ENCODE data around the gene NTN1. TPM values are rescaled to one million over a fixed set of nuclear protein-coding genes. Genes with fewer than 3 reads are reported as not detected.
"Not testable (repeated sequence)": the region's sequence is repeated elsewhere in the genome, so short reads cannot be mapped to it uniquely, and the experiment has no call there.

NTN1 gene
- total RNA-seq, 1 donor from 2014 or later = under 0.01 TPM

DNA sequence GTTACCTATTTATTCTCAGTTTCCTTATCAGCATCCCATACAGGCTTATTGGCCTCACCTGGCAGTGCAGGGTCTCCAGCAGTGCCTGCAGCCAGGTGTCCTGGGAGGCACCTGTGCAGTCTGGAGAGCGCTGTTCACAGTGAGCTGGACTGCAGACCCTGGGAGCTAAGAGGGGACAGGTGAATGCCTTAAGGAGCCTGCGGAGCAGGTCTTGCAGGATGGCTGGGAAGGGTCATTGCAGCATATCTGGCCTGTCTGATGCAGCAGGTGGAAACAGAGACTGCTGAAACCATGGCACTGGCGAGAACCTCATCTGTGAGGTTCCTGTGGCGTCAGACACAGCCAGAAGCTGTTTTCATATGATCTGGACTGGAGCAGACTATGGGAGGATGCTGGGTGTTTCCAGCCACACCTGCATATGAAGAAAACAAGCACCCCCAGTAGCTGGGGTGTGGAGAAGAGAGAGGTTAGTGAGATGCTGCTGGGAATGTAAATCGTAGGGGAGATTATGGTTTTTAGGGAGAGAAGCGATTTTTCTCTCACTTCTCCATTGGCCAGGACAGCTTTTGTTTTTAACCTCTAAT lies 77.0 kb downstream of the NTN1 start:
- TF ChIP-seq, protein P1, sequence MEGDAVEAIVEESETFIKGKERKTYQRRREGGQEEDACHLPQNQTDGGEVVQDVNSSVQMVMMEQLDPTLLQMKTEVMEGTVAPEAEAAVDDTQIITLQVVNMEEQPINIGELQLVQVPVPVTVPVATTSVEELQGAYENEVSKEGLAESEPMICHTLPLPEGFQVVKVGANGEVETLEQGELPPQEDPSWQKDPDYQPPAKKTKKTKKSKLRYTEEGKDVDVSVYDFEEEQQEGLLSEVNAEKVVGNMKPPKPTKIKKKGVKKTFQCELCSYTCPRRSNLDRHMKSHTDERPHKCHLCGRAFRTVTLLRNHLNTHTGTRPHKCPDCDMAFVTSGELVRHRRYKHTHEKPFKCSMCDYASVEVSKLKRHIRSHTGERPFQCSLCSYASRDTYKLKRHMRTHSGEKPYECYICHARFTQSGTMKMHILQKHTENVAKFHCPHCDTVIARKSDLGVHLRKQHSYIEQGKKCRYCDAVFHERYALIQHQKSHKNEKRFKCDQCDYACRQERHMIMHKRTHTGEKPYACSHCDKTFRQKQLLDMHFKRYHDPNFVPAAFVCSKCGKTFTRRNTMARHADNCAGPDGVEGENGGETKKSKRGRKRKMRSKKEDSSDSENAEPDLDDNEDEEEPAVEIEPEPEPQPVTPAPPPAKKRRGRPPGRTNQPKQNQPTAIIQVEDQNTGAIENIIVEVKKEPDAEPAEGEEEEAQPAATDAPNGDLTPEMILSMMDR (IDR thresholded peaks at IDR 0.05; ENCODE audit: insufficient read depth, low read length, severe bottlenecking) = no peak
- Histone ChIP-seq H3K27me3 (ENCODE audit: control insufficient read depth, insufficient read depth, low read length) (no peaks in the 10 kb centered on the region), H3K4me3 (ENCODE audit: low read depth, low read length) (no peak overlapping the region), H3K36me3 (ENCODE audit: control insufficient read depth, insufficient read depth, low read length) (no peaks in the 10 kb centered on the region)
- DNase-seq (ENCODE audit: low read depth) (no peak), FAIRE-seq (peak; percentile 13)

DNA sequence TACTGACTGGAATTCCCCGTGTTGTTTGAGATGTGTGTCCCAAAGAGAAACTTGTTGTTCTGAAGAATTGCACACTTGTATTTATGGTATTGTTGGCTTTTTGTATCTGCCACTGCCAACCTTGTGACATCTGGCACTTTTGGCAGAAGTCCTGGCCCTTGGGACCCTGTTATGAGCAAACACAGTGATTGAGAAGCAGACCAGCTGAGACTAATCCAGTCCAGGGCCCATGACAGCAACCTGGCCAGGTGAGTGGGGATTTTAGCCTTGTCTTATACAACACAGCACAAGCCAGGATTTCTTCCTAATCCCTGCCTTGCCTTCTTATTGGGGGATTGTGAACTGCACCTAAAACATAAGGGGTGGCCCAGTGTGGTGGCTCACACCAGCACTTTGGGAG lies 80.0 kb downstream of the NTN1 start:
- Histone ChIP-seq H3K27me3 (ENCODE audit: control insufficient read depth, insufficient read depth, low read length) (no peaks in the 10 kb centered on the region), H3K36me3 (ENCODE audit: control insufficient read depth, insufficient read depth, low read length) (no peaks in the 10 kb centered on the region), H3K4me3 (ENCODE audit: low read depth, low read length) (no peak overlapping the region)
- FAIRE-seq (no peak), DNase-seq (ENCODE audit: low read depth) (no peak)
- TF ChIP-seq, protein P1 (IDR thresholded peaks at IDR 0.05; ENCODE audit: insufficient read depth, low read length, severe bottlenecking) = no peak

DNA sequence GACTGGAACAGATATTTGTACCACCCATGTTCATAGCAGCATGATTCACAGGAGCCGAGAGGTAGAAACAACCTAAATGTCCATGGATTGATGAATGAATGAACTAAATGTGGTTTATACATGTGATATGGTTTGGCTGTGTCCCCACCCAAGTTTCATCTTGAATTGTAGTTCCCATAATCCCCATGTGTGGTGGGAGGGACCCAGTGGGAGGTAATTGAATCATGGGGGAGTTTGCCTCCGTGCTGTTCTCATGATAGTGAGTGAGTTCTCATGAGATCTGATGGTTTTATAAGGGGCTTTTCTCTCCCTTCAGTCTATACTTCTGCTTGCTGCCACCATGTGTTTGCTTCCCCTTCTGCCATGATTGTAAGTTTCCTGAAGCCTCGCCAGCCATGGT lies 81.9 kb downstream of the NTN1 start:
- not testable (repeated sequence) for DNase-seq (ENCODE audit: low read depth); H3K4me3 ChIP-seq (ENCODE audit: low read depth, low read length); H3K36me3 ChIP-seq (ENCODE audit: control insufficient read depth, insufficient read depth, low read length); H3K27me3 ChIP-seq (ENCODE audit: control insufficient read depth, insufficient read depth, low read length); FAIRE-seq

DNA sequence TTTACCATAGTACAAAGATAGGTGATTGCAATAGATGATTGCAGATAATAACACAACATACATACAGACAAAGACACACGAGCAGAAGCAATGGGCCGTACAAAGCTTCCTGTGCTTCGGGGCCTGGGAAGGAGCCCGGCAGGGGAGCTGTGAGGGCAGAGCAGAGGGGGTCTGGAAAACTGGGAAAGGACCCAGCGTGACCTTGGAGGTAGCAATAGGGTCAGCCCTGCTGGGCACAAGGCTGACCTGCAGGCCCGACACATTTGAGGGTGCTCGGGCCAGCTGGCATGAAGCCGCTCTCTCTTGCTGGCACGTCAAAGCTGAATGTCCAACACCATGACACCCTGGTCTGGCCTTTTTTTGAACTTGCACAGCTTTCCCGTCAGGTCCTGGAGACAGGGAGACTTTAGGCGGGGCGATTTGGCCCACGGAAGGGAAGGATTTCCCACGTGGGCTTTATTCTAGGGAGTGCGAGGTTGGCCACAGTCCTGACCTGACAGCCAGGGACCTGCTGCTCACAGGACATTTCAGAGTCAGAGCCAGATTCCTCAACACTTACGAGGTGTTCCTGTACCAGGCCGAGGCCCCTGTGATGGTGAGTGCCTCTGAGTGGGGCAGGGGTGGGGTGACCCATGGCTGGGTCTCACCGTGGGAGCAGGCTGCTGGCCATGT lies 83.2 kb downstream of the NTN1 start:
- TF ChIP-seq, protein P1 (IDR thresholded peaks at IDR 0.05; ENCODE audit: insufficient read depth, low read length, severe bottlenecking) = no peak
- no peak overlapping the region for H3K4me3 ChIP-seq (ENCODE audit: low read depth, low read length)
- DNase-seq (ENCODE audit: low read depth) = no peak
- no peaks in the 10 kb centered on the region for H3K27me3 ChIP-seq (ENCODE audit: control insufficient read depth, insufficient read depth, low read length)
- FAIRE-seq = no peak
- no peaks in the 10 kb centered on the region for H3K36me3 ChIP-seq (ENCODE audit: control insufficient read depth, insufficient read depth, low read length)

DNA sequence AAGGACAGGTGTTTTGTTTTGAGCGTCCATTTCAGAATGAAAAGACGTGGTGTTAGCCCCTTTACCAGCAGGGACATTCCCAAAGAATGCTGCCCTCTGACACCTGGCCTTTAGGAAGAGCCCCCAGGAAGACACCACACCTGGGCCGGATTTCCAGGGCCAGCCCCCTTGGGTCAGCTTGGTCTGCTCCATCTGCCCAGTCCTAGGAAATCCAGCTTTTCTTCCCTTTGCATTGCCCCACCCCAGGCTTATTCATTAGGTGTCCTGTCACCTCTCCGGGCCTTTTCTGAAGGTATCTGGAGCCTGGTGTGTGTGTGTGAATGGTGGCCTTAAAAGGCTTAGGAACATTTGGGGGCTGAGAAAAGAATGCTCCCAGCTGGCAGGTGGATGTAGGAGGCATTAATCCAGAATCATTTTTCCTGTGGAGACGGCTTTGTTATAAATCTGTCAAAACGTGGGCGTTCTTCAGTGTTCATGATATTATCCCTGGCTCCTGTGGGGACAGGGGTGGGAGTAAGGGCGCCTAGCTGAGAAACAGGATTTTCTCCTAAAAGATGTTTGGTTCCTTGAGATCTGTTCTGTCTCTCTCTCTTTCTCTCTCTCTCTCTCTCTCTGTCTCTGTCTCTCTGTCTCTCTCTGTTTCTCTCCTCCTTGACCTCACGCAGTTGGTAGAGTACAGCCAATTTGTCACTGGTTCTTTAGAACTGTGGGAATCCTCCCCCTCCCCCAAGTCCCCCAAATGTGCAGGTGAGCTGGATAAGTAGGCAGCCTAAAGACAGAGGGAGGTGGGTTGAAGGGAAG lies 84.0 kb downstream of the NTN1 start:
- Histone ChIP-seq H3K27me3 (ENCODE audit: control insufficient read depth, insufficient read depth, low read length) (no peaks in the 10 kb centered on the region), H3K4me3 (ENCODE audit: low read depth, low read length) (no peak overlapping the region), H3K36me3 (ENCODE audit: control insufficient read depth, insufficient read depth, low read length) (no peaks in the 10 kb centered on the region)
- no peak for FAIRE-seq
- TF ChIP-seq, protein P1 (IDR thresholded peaks at IDR 0.05; ENCODE audit: insufficient read depth, low read length, severe bottlenecking) = no peak
- no peak for DNase-seq (ENCODE audit: low read depth)

DNA sequence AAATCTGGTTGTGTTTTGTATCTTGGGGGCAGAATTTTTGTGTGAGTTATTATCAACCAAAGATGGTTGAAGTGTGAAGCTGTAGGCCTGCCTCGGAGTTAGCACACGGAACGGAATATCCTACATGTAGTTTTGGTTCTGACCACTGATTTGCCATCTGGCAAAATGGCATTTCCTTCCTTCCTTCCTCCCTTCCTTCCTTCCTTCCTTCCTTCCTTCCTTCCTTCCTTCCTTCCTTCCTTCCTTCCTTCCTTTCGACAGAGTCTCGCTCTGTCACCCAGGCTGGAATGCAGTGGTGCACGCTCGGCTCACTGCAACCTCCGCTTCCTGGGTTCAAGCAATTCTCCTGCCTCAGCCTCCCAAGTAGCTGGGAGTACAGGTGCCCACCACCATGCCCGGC lies 85.0 kb downstream of the NTN1 start:
- not testable (repeated sequence) for H3K27me3 ChIP-seq (ENCODE audit: control insufficient read depth, insufficient read depth, low read length); FAIRE-seq; DNase-seq (ENCODE audit: low read depth); H3K4me3 ChIP-seq (ENCODE audit: low read depth, low read length); H3K36me3 ChIP-seq (ENCODE audit: control insufficient read depth, insufficient read depth, low read length)

Data from bronchial epithelial cell (primary cell).